Activated gamma-delta T cell treated with Interleukin-2 at 50 U/mL for 16 hours (primary cell): ENCODE measurements around the gene COL4A4.
"Not testable (repeated sequence)": the region's sequence is repeated elsewhere in the genome, so short reads cannot be mapped to it uniquely, and the experiment has no call there.

Experiments used
- DNase-seq: peaks from one replicate; pipeline ENCODE4 v3.0.0-alpha.2; 2020

Gene COL4A4

GRCh38 chr2:227163998-227164762 lies at the start of gene COL4A4, which contains the start of gene COL4A3:
COL4A4 (minus strand) TSS chr2:227164205; CDS start chr2:227147483, 16,722 bp downstream.
COL4A3 (plus strand) TSS chr2:227164624; CDS start chr2:227164727, 103 bp downstream.
- DNase-seq: no peak

GRCh38 chr2:227207573-227207972 lies 43.6 kb upstream of the COL4A4 start:
- no peak for DNase-seq

- DNase-seq: no peak
Measured at GRCh38 chr2:227206406-227206805, 42.4 kb upstream of the COL4A4 start.

GRCh38 chr2:227205701-227206100 lies 41.7 kb upstream of the COL4A4 start:
- DNase-seq: no peak

- DNase-seq: no peak
Measured at GRCh38 chr2:227204452-227204851, 40.4 kb upstream of the COL4A4 start.

GRCh38 chr2:227201771-227202170 lies 37.8 kb upstream of the COL4A4 start:
- DNase-seq: no peak

- DNase-seq: no peak
Measured at GRCh38 chr2:227198866-227199265, 34.9 kb upstream of the COL4A4 start.

GRCh38 chr2:227194219-227194618 lies 30.2 kb upstream of the COL4A4 start:
- DNase-seq: no peak

GRCh38 chr2:227192491-227192890 lies 28.5 kb upstream of the COL4A4 start:
- DNase-seq: no peak

- DNase-seq: no peak
Measured at GRCh38 chr2:227191367-227191766, 27.4 kb upstream of the COL4A4 start.

- no peak for DNase-seq
Measured at GRCh38 chr2:227188292-227188691, 24.3 kb upstream of the COL4A4 start.

GRCh38 chr2:227186751-227187150 lies 22.7 kb upstream of the COL4A4 start:
- no peak for DNase-seq

- DNase-seq: no peak
Measured at GRCh38 chr2:227185615-227186232, 21.7 kb upstream of the COL4A4 start.

- no peak for DNase-seq
Measured at GRCh38 chr2:227183657-227184367, 19.8 kb upstream of the COL4A4 start.

- no peak for DNase-seq
Measured at GRCh38 chr2:227182765-227183164, 18.8 kb upstream of the COL4A4 start.

GRCh38 chr2:227180770-227181169 lies 16.8 kb upstream of the COL4A4 start:
- DNase-seq: no peak

GRCh38 chr2:227179988-227180685 lies 16.1 kb upstream of the COL4A4 start:
- no peak for DNase-seq

GRCh38 chr2:227177592-227178336 lies 13.8 kb upstream of the COL4A4 start:
- no peak for DNase-seq

GRCh38 chr2:227171779-227172178 lies 7.8 kb upstream of the COL4A4 start:
- DNase-seq: not testable (repeated sequence)

- DNase-seq: no peak
Measured at GRCh38 chr2:227164763-227165291, 822 bp upstream of the COL4A4 start.

- DNase-seq: no peak
Measured at GRCh38 chr2:227163485-227163997, 464 bp downstream of the COL4A4 start.

GRCh38 chr2:227161947-227162346 lies 2.1 kb downstream of the COL4A4 start:
- DNase-seq: no peak
